Measurements from ENCODE around the gene THSD8. TPM values are rescaled to one million over a fixed set of nuclear protein-coding genes. Genes with fewer than 3 reads are reported as not detected.
"Not testable (repeated sequence)": the region's sequence is repeated elsewhere in the genome, so short reads cannot be mapped to it uniquely, and the experiment has no call there.

Gene THSD8
- polyA plus RNA-seq, 4 donors, result 5.8 to 12.9 (median 8.2) TPM

DNA sequence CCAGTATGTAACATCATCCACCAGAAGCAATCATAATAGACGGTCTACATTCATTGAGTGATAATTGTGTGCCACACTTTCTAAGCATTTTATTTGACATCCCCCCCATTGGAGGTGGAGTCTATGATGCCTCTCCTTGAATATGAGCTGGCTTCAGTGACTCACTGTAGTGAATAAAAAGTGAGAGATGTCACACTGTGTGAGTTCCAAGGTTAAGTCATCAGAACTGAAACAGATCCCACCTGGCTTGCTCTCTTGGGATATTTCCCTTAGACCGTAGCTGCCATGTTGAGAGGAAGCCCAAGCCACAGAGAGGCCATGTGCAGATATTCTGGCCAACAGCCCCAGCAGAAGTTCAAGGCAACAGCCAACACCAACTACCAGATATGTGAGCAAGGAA lies 19.9 kb downstream of the THSD8 start:
- no peak for DNase-seq (ENCODE audit: low read depth in 4 of 4, low spot score in 3 of 4)

DNA sequence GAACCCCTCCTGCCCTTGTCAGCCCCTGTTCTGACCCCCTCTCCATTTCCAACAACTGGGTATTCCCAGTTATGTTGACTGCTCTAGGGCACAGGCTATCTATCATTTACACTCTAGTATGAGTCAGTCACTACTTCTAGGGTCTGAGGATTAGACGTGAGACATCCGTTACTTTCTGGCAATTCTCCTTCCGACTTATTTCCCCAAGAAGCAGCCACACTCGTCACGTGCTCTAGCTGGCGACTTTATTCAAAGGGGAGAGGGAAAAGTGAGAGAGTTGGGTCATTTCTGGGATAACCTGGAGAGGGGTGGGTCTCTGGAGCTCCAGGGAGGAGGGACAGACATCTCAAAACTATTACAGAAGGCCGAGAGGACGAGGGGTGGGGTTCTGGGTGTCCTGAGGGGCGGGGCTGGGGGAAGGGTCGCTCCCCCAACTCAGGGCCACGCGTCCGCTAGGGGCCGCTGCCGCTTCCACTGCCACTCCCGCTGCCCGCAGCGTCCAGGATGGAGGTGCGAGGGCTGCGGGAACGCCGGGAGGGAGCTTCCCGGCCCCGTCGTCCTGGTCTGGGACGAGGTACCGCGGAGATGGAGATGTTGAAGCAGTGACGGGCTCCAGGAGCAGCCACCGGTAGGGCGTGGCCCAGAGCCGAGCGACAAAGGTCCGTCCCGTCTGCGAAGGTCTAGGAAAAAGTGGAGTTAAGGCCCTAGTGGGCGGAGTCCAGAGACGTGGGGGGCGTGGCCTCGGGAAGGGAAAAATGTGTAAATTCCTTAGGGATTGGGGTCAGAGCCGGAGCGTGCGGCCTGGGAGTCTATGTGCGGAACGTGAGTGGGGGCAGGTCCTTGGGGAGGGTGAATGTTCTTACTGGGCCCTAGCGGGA lies 23.6 kb downstream of the THSD8 start:
- no peak for DNase-seq (ENCODE audit: low read depth in 4 of 4, low spot score in 3 of 4)

- DNase-seq (ENCODE audit: low read depth in 4 of 4, low spot score in 3 of 4), result no peak
Measured at GRCh38 chr19:12828494-12828893, 26.6 kb downstream of the THSD8 start.

GRCh38 chr19:12833418-12833737 lies 31.5 kb downstream of the THSD8 start:
- no peak for DNase-seq (ENCODE audit: low read depth in 4 of 4, low spot score in 3 of 4)

DNA sequence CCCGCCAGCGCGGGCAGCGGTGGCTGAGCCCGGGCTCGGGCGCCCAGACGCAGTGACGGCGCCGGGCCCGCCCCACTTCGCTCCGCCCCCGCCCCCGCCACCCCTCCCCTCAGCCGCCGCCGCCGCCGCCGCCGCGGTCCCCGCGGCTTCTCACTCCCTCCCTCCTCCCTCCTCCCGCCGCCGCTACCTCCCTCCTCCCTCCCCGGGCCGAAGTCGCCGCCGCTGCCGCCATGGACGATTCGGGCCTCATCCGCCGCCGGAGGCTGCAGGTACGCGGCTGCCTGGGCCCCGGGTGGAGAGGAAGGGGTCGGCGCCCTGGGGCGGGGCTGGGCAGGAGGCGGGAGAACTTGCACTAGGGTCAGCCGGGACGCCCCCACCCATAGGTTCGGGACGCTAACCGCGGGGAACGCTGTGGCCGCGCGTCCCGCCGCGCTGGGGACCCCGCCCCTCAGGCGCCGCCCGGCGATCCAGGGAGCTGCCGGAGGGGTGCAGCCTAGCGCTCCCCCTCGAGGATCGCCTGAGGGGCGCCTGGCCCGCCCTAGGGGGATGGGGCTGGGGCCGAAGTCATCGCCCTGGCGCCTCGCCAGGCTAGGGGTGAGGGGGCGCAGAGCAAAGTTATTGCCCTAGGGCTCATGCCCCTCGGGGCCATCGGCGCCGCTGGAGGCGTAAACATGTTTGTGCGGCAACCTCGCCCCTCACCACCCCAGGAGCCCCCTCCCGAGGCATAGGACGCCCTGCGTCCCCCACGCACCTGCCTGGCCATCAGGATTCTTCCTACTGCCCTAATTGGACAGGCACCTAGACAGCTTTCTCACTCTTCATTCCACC lies 32.1 kb downstream of the THSD8 start:
- no peak for DNase-seq (ENCODE audit: low read depth in 4 of 4, low spot score in 3 of 4)

- DNase-seq (ENCODE audit: low read depth in 4 of 4, low spot score in 3 of 4), result no peak
Measured at GRCh38 chr19:12834566-12834943, 32.7 kb downstream of the THSD8 start, which contains the start of gene RTBDN. Gene RTBDN, minus strand, starts transcription at chr19:12834579. Its CDS starts 4,600 bp downstream, at chr19:12829979.

GRCh38 chr19:12834976-12835757 lies 33.3 kb downstream of the THSD8 start:
- no peak for DNase-seq (ENCODE audit: low read depth in 4 of 4, low spot score in 3 of 4)

GRCh38 chr19:12836529-12836863 lies 34.6 kb downstream of the THSD8 start:
- no peak for DNase-seq (ENCODE audit: low read depth in 4 of 4, low spot score in 3 of 4)

- no peak for DNase-seq (ENCODE audit: low read depth in 4 of 4, low spot score in 3 of 4)
Measured at GRCh38 chr19:12837225-12837624, 35.4 kb downstream of the THSD8 start.

DNA sequence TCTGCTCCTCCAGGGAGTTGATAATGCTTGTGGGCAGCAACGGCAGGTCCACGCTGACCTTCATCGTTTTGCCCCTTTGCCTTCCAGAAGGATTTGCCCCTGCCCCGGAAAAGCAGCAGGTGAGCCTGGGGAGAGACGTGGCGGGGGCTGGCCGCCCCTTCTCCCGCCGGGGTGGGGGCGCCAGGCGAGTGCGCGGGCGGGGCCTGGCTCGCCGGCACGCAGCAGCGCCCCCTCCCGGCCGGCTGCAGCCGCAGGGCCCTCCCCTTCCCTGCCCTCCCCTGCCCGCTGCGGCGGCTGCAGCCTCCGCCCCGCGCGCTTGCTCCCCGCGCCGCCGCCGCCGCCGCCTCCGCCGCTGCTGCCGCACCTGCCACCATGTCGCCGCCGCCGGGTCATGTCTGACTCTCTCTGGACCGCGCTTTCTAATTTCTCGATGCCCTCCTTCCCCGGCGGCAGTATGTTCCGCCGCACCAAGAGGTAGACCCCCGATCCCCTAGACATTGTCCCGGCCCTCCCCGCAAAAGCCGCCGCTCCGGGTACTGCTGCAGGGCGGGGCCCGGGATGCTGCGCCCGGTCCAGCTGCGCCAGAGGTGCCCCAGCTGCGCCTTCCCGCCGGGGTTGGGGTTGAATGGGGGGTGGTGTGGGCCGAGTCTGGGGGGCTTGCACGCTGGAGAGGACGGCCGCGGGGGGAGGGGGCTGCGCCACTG lies 36.5 kb downstream of the THSD8 start, which contains the start of gene MAST1:
Gene MAST1, plus strand, starts transcription at position 334 of the 704 bp plus-strand sequence. Its CDS starts 58 bp downstream, at position 392.
- DNase-seq (ENCODE audit: low read depth in 4 of 4, low spot score in 3 of 4), result no peak

- no peak for DNase-seq (ENCODE audit: low read depth in 4 of 4, low spot score in 3 of 4)
Measured at GRCh38 chr19:12838886-12839756, 37.3 kb downstream of the THSD8 start.

DNA sequence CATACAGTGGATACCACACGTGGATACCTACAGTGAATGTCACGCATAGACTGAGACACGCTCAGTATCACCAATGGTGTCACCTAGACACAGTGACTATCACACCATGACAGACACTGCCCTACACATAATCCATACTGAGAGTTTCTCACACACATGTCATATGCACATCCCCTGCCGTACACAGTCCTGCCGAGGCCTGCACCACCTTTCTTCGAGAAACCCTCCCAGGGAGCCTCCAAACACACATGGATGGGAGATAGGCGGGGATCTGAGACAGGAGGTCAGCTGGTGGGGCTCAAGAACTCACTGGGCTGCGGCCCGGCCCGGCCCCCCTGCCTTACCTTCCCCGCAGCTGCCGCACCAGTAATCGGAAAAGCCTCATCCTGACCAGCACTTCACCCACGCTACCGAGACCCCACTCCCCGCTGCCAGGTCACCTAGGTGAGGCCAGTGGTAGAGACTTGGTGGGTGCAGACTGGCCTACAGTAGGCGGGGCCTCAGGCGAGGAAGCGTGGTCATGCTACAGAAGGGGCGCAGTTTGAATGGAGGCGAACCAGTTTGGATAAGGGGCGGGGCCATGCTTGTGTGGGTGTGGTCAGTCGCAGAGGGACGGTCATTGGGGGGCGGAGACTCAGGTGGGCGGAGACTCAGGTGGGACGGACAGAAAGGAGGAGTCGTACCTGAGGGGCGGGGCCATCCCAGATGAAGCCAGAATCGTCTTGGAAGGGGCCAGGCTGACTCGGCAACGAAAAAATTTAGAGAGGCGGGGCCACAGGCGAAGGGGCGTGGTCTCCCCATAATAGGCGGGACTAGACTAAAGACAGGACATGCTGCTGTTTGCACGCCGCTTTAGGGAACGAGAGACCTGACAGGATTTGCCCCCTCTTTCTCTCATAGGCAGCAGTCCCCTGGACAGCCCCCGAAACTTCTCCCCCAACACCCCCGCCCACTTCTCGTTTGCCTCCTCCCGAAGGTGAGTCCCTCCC lies 38.5 kb downstream of the THSD8 start:
- peak in 1 of 4 donors; percentile 29 for DNase-seq (ENCODE audit: low read depth in 4 of 4, low spot score in 3 of 4)

DNA sequence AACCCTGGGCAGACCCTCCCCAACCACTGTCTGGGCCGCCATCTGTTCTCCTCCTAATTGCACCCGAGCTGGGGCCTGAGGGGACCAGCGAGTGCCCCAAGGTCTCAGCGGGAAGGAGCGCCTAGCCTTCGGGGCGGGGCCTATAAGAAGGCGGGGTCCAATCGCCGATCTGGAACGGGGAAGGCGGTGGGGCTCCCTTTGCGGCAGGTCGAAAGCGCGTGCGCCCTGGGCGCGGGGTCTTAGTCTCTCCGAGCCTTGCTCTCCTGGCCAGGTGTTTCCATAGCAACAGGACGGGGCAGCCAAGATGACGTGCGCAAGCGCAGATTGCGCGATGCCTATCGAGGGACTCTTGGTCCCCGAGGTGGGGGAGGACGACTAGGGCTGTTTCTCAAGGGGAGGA lies 39.2 kb downstream of the THSD8 start:
- DNase-seq (ENCODE audit: low read depth in 4 of 4, low spot score in 3 of 4), result no peak

- DNase-seq (ENCODE audit: low read depth in 4 of 4, low spot score in 3 of 4), result no peak
Measured at GRCh38 chr19:12842511-12842910, 40.6 kb downstream of the THSD8 start.

DNA sequence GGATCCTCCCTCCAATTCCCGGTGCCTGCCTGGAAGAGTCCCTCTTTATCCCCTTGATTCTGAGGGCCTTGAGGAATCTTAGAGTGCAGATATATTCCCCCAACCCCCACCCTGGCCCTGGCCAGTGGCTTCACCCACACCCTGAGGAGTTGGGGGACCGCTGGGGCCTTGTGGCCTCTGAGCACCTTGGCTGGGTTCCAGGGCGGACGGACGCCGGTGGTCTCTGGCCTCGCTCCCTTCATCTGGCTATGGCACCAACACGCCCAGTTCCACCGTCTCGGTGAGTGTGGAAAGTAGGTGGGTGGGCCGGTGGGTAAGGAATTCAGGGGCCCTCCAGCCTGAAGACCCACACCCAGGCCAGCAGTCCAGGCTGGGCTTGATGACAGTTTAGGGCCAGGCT lies 41.5 kb downstream of the THSD8 start:
- no peak for DNase-seq (ENCODE audit: low read depth in 4 of 4, low spot score in 3 of 4)

GRCh38 chr19:12843999-12844732 lies 42.3 kb downstream of the THSD8 start:
- no peak for DNase-seq (ENCODE audit: low read depth in 4 of 4, low spot score in 3 of 4)

- DNase-seq (ENCODE audit: low read depth in 4 of 4, low spot score in 3 of 4), result not testable (repeated sequence)
Measured at GRCh38 chr19:12846613-12847012, 44.7 kb downstream of the THSD8 start.
